ENCODE measurements around the gene STAG1.
"Not testable (repeated sequence)": the region's sequence is repeated elsewhere in the genome, so short reads cannot be mapped to it uniquely, and the experiment has no call there.

The STAG1 gene

DNA sequence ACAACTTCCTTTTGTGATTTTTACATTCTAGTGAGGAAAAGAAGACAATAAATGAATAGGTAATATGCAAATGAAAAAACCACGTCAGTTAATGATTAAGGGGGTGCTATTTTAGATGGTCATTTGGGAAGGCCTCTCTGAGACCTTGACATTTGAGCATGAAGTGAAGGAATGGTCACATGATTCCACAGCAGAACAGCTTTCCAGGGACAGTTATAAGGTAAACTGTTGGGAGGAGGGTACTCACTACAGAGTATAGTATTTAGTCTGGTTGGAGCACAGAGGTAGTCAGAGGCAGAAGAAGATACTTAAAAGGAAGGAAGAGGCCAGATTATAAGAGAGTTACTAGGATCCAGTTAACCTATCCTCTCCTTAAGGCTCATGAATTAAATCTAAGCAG, 246.5 kb downstream of the STAG1 start:
- Mint-ChIP-seq H3K4me1 (peaks cover 7% of the 10 kb centered on the region), H3K27ac (no peak overlapping the region), H3K36me3 (peaks cover 9% of the 10 kb centered on the region), H3K4me3 (no peak overlapping the region), H3K27me3 (no peaks in the 10 kb centered on the region), H3K9me3 (no peaks in the 10 kb centered on the region)

DNA sequence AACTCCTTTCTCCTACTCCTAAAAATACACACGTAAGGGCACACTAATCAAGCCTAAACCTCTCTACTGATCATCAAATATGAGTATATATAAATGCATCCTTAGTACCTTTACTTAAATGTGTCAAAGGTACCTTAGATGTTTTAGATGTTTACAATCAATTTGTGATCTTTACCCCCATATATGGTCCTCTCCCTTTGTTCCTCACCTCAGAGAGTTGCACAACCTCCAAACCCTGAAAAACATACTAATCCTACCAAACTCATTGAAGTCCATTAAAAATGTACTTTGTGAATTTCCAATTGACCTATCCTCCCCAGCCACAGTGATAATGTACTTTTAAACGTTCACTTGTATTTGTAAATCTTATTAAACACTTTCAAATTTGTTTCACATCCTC, 249.1 kb downstream of the STAG1 start:
- Mint-ChIP-seq H3K36me3 (peaks cover 15% of the 10 kb centered on the region), H3K27me3 (no peaks in the 10 kb centered on the region), H3K9me3 (no peaks in the 10 kb centered on the region), H3K4me3 (no peak overlapping the region), H3K27ac (no peak overlapping the region), H3K4me1 (peaks cover 7% of the 10 kb centered on the region)

GRCh38 chr3:136498919-136499447, 253.2 kb downstream of the STAG1 start:
- H3K9me3 Mint-ChIP-seq = peaks cover 5% of the 10 kb centered on the region
- H3K4me1 Mint-ChIP-seq = no peaks in the 10 kb centered on the region
- H3K27me3 Mint-ChIP-seq = no peaks in the 10 kb centered on the region
- peaks cover 27% of the 10 kb centered on the region for H3K36me3 Mint-ChIP-seq
- no peak overlapping the region for H3K4me3 Mint-ChIP-seq
- H3K27ac Mint-ChIP-seq = no peak overlapping the region

DNA sequence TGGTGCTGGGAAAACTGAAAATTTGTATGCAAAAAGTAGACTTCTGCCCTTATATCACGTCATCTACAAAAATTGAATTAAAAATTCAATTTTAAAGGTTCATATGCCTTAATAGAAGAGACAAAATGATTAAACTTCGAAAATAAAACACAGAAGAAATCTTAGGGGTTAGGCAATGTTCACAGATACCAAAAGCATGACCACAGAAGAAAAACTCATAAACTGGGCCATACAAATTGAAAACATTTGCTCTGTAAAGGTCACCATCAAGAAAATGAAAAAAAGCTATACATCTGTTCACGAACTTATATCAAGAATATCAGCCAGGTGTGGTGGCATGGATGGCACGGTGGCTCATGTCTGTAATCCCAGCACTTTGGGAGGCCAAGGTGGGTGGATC, 257.0 kb downstream of the STAG1 start:
- H3K27me3 Mint-ChIP-seq = no peaks in the 10 kb centered on the region
- H3K27ac Mint-ChIP-seq = no peak overlapping the region
- no peak overlapping the region for H3K4me3 Mint-ChIP-seq
- peaks cover 39% of the 10 kb centered on the region for H3K36me3 Mint-ChIP-seq
- H3K4me1 Mint-ChIP-seq = no peaks in the 10 kb centered on the region
- peaks cover 5% of the 10 kb centered on the region for H3K9me3 Mint-ChIP-seq

- no peaks in the 10 kb centered on the region for H3K4me1 Mint-ChIP-seq
- no peaks in the 10 kb centered on the region for H3K27me3 Mint-ChIP-seq
- no peak overlapping the region for H3K27ac Mint-ChIP-seq
- peaks cover 5% of the 10 kb centered on the region for H3K9me3 Mint-ChIP-seq
- H3K36me3 Mint-ChIP-seq = peaks cover 42% of the 10 kb centered on the region
- no peak overlapping the region for H3K4me3 Mint-ChIP-seq
These were observed 261.4 kb downstream of the STAG1 start for GRCh38 chr3:136490646-136491405.

DNA sequence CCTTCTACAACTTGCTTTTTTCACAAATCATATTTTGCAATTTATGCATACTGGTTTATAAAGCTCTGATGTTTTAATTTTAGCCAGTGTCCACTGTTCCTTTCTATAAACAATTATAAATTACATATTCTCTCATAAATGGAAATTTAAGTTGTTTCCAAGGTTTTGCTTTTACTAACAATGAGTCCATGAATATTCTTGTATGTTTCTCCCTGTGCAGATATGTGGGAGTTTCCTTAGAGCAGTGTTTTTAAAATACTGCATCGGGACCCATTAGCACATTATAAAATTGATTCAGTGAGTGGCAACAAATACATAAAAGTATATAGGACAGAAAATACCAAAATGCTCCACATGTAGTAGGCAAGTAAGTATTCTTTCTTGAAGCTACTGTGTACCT, 266.4 kb downstream of the STAG1 start:
- Mint-ChIP-seq H3K9me3 (no peaks in the 10 kb centered on the region), H3K36me3 (peaks cover 23% of the 10 kb centered on the region), H3K4me1 (no peaks in the 10 kb centered on the region), H3K4me3 (no peak overlapping the region), H3K27ac (no peak overlapping the region), H3K27me3 (no peaks in the 10 kb centered on the region)

GRCh38 chr3:136476280-136476679, 275.9 kb downstream of the STAG1 start:
- Mint-ChIP-seq H3K27me3 (no peaks in the 10 kb centered on the region), H3K27ac (no peak overlapping the region), H3K9me3 (no peaks in the 10 kb centered on the region), H3K4me3 (no peak overlapping the region), H3K4me1 (no peaks in the 10 kb centered on the region), H3K36me3 (peaks cover 21% of the 10 kb centered on the region)

DNA sequence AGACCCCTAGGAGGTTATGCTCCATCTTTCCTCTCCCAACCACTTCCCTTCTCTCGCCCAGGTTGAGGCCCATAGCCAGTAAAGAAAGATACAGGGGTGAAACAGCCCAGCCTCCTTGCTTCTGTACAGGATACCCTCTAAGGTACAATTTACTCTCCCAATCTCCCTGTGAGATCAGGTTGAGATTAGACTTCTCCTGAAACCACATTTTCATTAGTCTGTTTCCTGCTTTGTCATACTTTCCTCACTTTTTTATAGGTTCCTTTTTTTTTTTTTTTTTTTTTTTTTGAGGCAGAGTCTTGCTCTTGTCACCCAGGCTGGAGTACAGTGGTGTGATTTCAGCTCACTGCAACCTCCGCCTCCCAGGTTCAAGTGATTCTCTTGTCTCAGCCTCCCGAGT, 277.3 kb downstream of the STAG1 start:
- peaks cover 31% of the 10 kb centered on the region for H3K36me3 Mint-ChIP-seq
- H3K27me3 Mint-ChIP-seq, H3K4me3 Mint-ChIP-seq, H3K27ac Mint-ChIP-seq, H3K9me3 Mint-ChIP-seq, H3K4me1 Mint-ChIP-seq: not testable (repeated sequence)

- Mint-ChIP-seq H3K36me3 (peaks cover 31% of the 10 kb centered on the region), H3K4me3 (no peak overlapping the region), H3K27ac (no peak overlapping the region), H3K9me3 (no peaks in the 10 kb centered on the region), H3K27me3 (no peaks in the 10 kb centered on the region), H3K4me1 (no peaks in the 10 kb centered on the region)
These were observed 278.4 kb downstream of the STAG1 start for GRCh38 chr3:136473716-136474326.

DNA sequence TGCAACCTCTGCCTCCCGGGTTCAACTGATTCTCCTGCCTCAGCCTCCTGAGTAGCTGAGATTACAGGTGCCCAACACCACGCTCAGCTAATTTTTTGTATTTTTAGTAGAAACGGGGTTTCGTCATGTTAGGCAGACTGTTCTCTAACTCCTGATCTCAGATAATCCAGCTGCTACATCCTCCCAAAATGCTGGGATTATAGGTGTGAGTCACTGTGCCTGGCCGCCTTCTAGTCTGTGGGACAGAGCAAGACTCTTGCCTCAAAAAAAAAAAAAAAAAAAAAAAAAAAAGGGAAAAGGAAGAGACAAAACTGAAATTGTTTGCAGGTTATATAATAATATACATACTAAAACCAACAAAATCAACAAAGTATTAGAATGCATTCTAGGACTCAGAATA, 286.9 kb downstream of the STAG1 start:
- Mint-ChIP-seq H3K36me3 (peaks cover 43% of the 10 kb centered on the region), H3K27ac (no peak overlapping the region), H3K9me3 (peaks cover 6% of the 10 kb centered on the region), H3K4me3 (no peak overlapping the region), H3K4me1 (peaks cover 4% of the 10 kb centered on the region), H3K27me3 (no peaks in the 10 kb centered on the region)

GRCh38 chr3:136464502-136464901, 287.7 kb downstream of the STAG1 start:
- Mint-ChIP-seq H3K4me3 (no peak overlapping the region), H3K27me3 (no peaks in the 10 kb centered on the region), H3K36me3 (peaks cover 45% of the 10 kb centered on the region), H3K9me3 (peaks cover 12% of the 10 kb centered on the region), H3K4me1 (peaks cover 4% of the 10 kb centered on the region), H3K27ac (no peak overlapping the region)

GRCh38 chr3:136463170-136463569, 289.0 kb downstream of the STAG1 start:
- Mint-ChIP-seq H3K27ac (no peak overlapping the region), H3K27me3 (no peaks in the 10 kb centered on the region), H3K9me3 (peaks cover 16% of the 10 kb centered on the region), H3K36me3 (peaks cover 56% of the 10 kb centered on the region), H3K4me3 (no peak overlapping the region), H3K4me1 (peaks cover 4% of the 10 kb centered on the region)

DNA sequence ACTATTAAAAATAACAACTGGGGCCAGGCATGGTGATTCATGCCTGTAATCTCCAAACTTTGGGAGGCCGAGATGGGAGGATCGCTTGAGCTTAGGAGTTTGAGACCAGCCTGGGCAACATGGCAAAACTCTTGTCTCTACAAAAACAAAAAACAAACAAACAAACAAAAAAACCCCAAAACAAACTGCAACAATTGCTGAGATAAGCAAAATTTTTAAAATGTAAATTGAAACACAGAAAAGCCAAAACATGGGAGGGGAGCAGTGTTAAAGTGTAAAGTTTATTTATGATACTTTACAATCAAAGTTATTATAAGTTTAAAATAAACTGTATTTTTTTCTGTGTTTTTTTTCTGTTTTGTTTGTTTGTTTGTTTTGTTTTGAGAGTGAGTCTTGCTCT, 294.4 kb downstream of the STAG1 start:
- peaks cover 65% of the 10 kb centered on the region for H3K36me3 Mint-ChIP-seq

DNA sequence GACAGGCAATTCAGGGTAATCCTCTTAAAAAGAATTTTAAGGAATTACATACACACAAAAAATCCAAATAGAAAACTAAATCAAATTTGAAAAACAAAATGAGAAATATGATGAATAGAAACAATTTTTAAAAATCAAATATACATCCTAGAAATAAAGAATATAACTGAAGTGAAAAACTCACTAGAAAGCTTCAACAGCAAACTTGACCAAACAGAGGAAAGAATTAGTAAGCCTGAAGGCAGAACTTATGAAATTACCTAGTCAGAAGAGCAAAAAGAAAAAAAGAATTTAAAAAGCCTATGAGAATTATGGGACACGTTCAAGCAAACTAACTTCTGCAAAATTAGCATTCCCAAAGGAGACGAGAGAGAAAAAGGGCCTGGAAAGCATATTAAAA, 296.0 kb downstream of the STAG1 start:
- no peaks in the 10 kb centered on the region for H3K27me3 Mint-ChIP-seq
- H3K4me3 Mint-ChIP-seq = no peak overlapping the region
- peaks cover 57% of the 10 kb centered on the region for H3K36me3 Mint-ChIP-seq
- H3K9me3 Mint-ChIP-seq = peaks cover 23% of the 10 kb centered on the region
- no peaks in the 10 kb centered on the region for H3K4me1 Mint-ChIP-seq
- H3K27ac Mint-ChIP-seq = no peak overlapping the region

More for the DNA sequence above, 294.4 kb downstream of the STAG1 start:
- H3K27me3 Mint-ChIP-seq = no peaks in the 10 kb centered on the region
- H3K4me1 Mint-ChIP-seq = no peaks in the 10 kb centered on the region
- H3K27ac Mint-ChIP-seq = no peak overlapping the region
- no peak overlapping the region for H3K4me3 Mint-ChIP-seq
- H3K9me3 Mint-ChIP-seq = peaks cover 23% of the 10 kb centered on the region

- no peak overlapping the region for H3K4me3 Mint-ChIP-seq
- H3K27me3 Mint-ChIP-seq = no peaks in the 10 kb centered on the region
- H3K9me3 Mint-ChIP-seq = no peaks in the 10 kb centered on the region
- peaks cover 19% of the 10 kb centered on the region for H3K36me3 Mint-ChIP-seq
- H3K27ac Mint-ChIP-seq = peak overlapping the region; percentile 59
- no peaks in the 10 kb centered on the region for H3K4me1 Mint-ChIP-seq
These were observed 307.6 kb downstream of the STAG1 start for GRCh38 chr3:136444581-136444980.

- H3K27ac Mint-ChIP-seq = no peak overlapping the region
- H3K4me1 Mint-ChIP-seq = no peaks in the 10 kb centered on the region
- H3K9me3 Mint-ChIP-seq = peaks cover 2% of the 10 kb centered on the region
- H3K4me3 Mint-ChIP-seq = no peak overlapping the region
- no peaks in the 10 kb centered on the region for H3K27me3 Mint-ChIP-seq
- peaks cover 21% of the 10 kb centered on the region for H3K36me3 Mint-ChIP-seq
These were observed 315.1 kb downstream of the STAG1 start for GRCh38 chr3:136437043-136437442.

Data from activated naive CD4-positive, alpha-beta T cell treated with anti-CD3 and anti-CD28 coated beads, Interleukin-2, amount 50 U/mL, for 24 hours (primary cell).